ENCODE measurements around the gene AANAT.

Gene AANAT

DNA sequence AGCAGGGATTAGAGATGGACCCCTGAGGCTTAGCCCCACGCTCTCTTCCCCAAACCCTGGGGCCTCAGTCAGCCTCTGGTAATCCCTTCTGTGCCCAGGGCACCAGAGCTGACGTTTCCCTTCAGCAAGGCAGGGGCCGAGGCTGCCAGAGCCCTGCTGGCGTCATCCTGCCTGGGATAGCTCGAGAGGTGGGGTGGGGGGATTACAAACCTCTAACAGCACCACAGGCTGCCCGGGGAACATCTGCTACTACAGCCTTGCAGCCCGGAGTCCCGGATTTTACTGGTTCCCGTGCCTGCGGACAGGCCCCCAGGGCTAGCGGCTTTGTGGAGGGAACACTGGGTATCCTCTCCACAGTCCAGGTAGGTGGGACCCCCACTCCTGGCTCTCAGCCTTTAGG, at the start of gene AANAT:
Gene AANAT (plus strand): TSS at position 238 of the 400 bp plus-strand sequence. CDS start 1,144 bp downstream, outside the sequence.
- no peak for DNase-seq

DNA sequence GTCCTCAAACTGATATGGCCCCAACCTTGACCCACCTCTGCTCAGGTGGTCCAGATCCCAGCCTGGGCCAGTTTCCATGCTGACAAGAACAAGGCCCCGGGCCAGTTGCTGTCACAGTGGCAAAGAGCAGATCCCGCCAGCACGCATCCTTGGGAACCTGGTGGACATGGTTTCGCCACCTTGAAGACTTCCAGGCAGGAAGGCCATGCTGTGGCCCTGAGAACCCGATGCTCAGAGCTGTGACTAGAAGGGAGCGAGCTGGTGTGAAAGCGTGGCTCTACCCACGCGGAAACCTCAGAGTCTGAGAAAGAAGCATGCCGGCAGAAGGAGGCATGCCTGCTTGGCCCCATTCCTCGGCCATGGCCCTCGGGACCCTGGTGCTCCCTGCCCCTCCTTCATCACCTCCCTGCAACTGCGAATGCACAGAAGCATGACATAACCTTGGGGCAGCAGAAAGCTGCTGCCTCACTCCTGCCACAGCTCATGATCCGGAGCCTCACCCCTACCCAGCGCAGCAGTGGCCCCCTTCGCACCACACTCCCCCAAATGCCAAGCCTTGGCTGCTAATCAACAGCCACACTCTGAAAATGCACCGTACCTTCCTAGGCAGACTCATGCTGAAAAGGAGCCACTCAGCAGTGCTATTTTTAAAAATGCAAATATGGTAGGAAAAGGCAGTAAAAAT, 47.7 kb upstream of the AANAT start:
- DNase-seq, result no peak

DNA sequence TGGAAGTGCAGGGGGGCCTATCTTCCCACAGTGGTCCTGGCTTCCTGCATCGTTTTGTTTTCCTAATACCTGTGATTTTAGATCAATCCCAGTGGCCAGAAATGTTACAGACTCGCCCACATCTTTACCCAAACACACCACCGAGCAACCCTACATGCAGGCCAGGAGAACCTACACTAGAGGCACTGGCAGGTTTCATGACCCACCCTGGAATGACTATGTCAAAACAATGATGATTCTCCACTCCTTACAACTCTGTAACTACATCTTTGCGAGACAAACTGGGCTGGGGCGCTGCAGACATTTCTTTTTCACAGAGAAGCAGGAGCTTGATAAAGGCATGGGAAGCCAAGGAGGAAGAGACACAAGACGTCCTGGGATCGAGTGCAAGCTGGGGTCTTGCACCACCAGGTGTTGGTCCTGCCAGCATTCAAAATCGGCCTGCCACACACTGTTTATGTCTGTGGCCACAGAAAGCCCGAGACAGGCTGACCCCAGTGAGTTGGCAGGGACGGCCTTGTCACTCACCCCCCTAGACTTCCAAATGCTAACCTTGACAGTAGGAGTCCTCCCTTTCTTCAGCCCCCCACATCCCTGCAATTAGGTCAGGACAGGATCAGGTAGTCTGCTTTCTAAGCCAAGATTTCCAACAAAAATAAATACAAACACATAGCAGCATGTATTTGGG, 46.9 kb upstream of the AANAT start:
- no peak for DNase-seq

- DNase-seq, result no peak
Observed at GRCh38 chr17:76421044-76421407, 46.4 kb upstream of the AANAT start.

GRCh38 chr17:76422406-76422805, 45.0 kb upstream of the AANAT start:
- no peak for DNase-seq

- no peak for DNase-seq
Observed at GRCh38 chr17:76422860-76423259, 44.5 kb upstream of the AANAT start.

DNA sequence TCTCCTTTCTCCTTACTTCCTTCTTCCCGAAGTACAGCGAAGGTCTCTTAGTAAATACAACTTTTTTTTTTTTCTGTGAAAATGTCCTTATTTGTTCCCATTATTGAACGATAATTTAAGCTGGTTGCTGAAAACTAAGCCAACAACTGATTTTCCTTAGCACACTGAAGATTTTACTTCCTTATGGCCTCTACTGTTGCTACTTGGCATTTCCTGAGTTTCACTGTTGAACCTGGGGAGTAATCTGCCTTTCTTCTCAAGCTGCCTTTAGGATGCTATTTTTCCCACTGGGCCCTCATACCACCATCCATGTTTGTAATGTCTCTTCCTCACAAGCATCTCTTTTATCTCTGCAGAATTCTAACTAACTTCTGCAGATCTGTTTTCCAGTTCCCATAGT, 40.5 kb upstream of the AANAT start:
- DNase-seq, result no peak

- no peak for DNase-seq
Observed at GRCh38 chr17:76427501-76428231, 39.7 kb upstream of the AANAT start.

- DNase-seq, result no peak
Observed at GRCh38 chr17:76428511-76428910, 38.9 kb upstream of the AANAT start.

DNA sequence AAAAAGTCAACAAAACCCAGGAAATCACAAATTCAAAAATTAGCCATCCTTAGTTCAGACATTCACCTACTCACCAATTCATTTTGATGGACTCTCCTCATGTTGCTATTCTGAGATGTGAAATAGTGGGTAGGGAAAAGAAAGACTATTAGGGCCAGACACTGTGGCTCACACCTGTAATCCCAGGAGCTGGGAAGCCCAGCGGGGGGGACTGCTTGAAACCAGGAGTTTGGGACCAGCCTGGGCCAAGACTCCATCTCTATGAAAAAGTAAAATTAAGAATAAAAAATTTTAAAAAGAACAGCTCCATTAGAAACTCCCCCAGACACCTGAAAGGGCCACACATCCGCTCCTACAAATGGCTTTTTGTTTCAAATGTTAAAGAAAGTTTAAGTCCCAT, 35.9 kb upstream of the AANAT start:
- DNase-seq, result no peak

- no peak for DNase-seq
Observed at GRCh38 chr17:76432004-76432403, 35.4 kb upstream of the AANAT start.

GRCh38 chr17:76432712-76433336, 34.6 kb upstream of the AANAT start:
- DNase-seq, result peak; percentile 22

DNA sequence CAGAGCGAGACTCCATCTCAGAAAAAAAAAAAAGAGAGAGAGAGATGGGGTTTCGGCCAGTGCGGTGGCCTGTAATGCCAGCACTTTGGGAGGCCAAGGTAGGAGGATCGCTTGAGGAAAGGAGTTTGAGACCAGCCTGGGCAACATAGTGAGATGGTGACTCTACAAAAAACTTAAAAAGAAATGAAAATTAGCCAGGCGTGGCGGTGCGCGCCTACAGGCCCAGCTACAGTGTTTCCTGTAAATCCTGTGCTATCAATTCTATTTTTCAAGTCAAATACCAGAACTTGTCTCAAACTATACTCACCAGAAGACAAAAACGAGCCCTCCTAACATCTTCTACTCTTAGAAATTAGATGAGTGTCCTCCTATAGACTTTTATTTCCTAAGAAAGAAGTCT, 33.7 kb upstream of the AANAT start:
- DNase-seq, result no peak

DNA sequence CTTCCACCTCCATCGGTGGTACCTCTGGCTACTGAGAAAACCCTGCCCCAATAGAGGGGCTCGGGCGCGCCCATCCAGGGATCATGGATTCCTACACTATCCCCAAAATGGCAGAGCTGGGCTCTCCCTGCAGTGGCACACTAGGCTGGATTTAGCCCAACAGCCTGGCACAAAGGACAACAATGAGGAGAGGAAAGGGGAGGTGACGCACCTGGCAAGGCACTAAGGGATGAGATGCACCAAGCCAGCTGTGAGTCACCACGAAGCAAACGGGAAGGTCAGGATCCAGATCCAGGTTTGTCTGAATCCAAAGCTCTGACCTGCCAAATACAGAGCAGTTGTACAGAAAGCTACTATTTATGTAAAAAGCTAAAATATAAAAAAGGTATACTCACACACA, 32.5 kb upstream of the AANAT start:
- no peak for DNase-seq

- DNase-seq, result no peak
Observed at GRCh38 chr17:76435751-76436150, 31.7 kb upstream of the AANAT start.

DNA sequence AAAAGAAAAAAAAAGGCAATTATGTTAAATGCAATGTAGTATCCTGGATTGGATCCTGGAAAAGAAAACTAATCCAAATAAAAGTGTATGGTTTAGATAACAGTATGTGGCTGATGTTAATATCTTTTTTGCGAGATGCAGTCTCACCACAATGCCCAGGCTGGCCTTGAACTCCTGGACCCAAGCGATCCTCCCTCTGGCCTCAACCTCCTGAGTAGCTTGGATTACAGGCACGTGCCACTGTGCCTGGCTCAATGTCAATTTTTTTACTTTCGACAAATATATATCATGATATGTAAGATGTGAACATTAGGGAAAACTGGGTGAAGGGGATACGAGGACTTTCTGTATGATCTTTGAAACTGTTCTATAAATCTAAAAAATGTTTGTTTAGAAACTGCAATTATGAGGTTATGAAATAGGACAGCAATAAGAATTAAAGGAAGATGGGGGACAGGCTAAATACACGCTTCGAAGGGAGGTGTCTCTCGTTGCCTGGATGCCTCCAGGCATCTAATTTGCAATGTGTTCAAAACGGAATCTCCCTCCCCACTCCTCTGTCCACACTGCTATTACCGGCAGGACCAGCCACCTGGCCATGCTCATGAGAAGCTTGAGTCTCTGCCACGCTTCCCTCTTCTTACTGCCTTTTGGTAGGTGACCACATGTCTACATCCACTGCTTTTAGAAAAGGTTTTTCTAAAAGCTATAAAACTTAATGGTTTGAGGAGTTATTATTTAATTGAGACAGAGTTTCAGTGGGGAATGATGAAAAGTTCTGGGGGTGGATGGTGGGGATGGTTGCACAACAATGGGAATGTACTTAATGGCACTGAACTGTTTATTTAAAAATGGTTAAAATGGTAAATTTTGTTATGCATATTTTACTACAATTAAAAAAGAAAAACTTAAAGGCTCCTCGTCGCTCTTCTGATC, 29.7 kb upstream of the AANAT start:
- DNase-seq, result no peak

DNA sequence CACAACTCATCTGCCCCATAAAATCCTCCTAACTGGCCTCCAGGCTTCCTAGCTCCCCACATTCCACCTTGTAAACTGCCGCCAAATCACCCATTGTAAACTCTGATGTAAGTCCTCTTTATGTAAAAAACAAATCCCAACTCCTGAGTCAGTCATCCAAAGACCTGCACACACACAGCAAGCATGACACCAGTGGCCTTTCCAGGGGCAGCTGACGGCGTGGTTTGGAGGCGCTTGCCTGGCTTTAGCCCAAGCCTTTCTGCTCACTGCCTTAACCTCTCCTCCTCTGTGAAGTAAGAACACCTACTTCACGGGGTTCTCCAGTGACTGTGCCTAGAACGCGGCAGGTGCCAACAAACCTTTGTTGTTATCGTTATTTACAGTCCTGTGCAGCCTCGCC, 28.5 kb upstream of the AANAT start:
- DNase-seq, result no peak

- DNase-seq, result no peak
Observed at GRCh38 chr17:76439314-76439928, 28.0 kb upstream of the AANAT start.

DNA sequence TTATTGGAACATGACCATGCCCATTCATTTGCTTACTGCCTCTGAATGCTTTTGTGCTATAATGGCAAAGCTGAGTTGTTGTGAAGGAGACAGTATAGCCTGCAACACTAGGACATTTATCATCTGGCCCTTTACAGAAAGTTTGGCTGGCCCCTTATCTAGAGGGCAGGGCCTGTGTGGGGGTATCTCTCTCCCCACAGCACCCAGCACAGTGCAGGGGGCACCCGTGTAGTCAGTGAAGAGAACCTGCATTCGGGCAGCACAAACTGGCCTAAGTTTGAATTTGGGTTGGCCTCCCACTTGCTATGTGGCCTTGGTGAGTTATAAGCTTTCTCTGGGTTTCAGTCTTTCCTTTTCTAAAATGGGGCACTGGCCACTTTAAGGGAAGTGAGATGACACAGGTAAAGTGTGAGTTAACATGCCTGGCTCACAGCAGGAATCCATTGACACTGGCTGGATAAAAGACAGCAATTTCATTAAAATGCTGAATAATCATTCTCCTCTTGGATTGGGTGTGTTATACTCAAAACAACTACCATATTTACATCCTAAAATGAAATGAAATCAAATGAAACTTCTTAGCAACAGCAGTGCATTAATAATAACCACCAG, 26.5 kb upstream of the AANAT start:
- no peak for DNase-seq

DNA sequence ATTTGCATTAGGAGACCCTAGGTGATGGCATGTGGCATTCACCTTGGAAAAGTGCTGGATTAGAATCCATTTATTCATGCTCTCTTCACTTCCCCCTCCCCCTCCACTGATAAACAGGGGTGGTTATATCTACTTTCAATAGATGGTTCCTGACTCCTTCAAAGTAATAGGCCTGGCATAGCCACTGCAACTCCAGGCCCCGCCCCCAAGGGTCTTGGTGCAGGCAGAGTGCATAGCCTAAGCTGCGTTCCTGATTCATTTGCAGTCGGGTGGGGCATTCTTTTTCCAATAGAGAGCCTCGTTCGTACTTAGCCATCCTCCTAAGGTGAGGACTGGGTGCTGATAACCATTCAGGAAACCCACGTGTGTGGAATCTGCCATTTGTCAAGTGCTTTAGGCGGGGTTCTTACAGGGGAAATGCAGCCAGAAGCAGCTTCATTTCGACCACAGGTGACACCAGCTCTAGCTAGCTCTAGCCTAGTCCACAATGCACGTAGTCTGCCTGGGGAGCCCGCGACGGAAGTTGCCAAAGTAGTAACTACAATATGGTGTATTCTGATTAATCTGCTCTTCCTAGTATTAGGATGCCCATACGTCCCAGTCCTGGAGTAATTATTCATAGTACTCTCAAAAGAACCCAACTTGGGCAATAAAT, 25.6 kb upstream of the AANAT start:
- no peak for DNase-seq
